Activated T-cell treated with anti-CD3 and anti-CD28 coated beads, Interleukin-2, amount 50 U/mL, for 4 hours (primary cell): Measurements from ENCODE around the gene ATP2B3. TPM values are rescaled to one million over a fixed set of nuclear protein-coding genes. Genes with fewer than 3 reads are reported as not detected.

Source experiments
- ATAC-seq, 2 donors: fragments of 200-7000 bp; cut with Tn5 transposase; one replicate each; pipeline ENCODE4 v1.10.0; 2021
- DNase-seq: peaks from one replicate; pipeline ENCODE4 v3.0.0-alpha.2; 2020
- H3K27me3 Mint-ChIP-seq: one replicate; pipeline ENCODE4 v1.8.0; 2021; ENCODE audit warnings: low read depth, mixed read lengths
- H3K36me3 Mint-ChIP-seq: one replicate; pipeline ENCODE4 v1.8.0; 2022; ENCODE audit warnings: mixed read lengths; ENCODE audit not compliant: insufficient read depth
- H3K4me1 Mint-ChIP-seq: one replicate; pipeline ENCODE4 v1.8.0; 2021; ENCODE audit warnings: low read depth, mixed read lengths
- H3K4me3 Mint-ChIP-seq: one replicate; pipeline ENCODE4 v1.8.0; 2021; ENCODE audit warnings: mild to moderate bottlenecking, moderate library complexity, mixed read lengths
- H3K9me3 Mint-ChIP-seq: one replicate; pipeline ENCODE4 v1.8.0; 2021; ENCODE audit warnings: mixed read lengths
- total RNA-seq, 3 donors: library from RNA; stranded (reverse); gene quantifications; one replicate each; pipeline ENCODE4 v1.2.1, GENCODE V29; 2021

ATP2B3 gene
- total RNA-seq, 3 donors from 2014 or later = 0.05 TPM; not detected in 2

GRCh38 chrX:153588782-153589446 is 71.5 kb downstream of the ATP2B3 start:
- Mint-ChIP-seq H3K4me1 (peaks cover 1% of the 10 kb centered on the region), H3K4me3 (no peak overlapping the region), H3K27me3 (no peaks in the 10 kb centered on the region), H3K36me3 (peaks cover 12% of the 10 kb centered on the region), H3K9me3 (no peaks in the 10 kb centered on the region)
- ATAC-seq = no peak
- no peak for DNase-seq

GRCh38 chrX:153590961-153591956 is 73.8 kb downstream of the ATP2B3 start:
- H3K27me3 Mint-ChIP-seq = no peaks in the 10 kb centered on the region
- no peak overlapping the region for H3K4me3 Mint-ChIP-seq
- no peak for DNase-seq
- peaks cover 19% of the 10 kb centered on the region for H3K36me3 Mint-ChIP-seq
- H3K9me3 Mint-ChIP-seq = no peaks in the 10 kb centered on the region
- H3K4me1 Mint-ChIP-seq = peaks cover 4% of the 10 kb centered on the region
- no peak for ATAC-seq

- H3K27me3 Mint-ChIP-seq = no peaks in the 10 kb centered on the region
- peaks cover 17% of the 10 kb centered on the region for H3K36me3 Mint-ChIP-seq
- ATAC-seq (no peak), DNase-seq (no peak)
- peaks cover 13% of the 10 kb centered on the region for H3K4me1 Mint-ChIP-seq
- H3K4me3 Mint-ChIP-seq = no peak overlapping the region
- no peaks in the 10 kb centered on the region for H3K9me3 Mint-ChIP-seq
These were observed 74.8 kb downstream of the ATP2B3 start for GRCh38 chrX:153592091-153592833.

- H3K27me3 Mint-ChIP-seq = no peaks in the 10 kb centered on the region
- peaks cover 14% of the 10 kb centered on the region for H3K36me3 Mint-ChIP-seq
- no peak overlapping the region for H3K4me3 Mint-ChIP-seq
- no peak for ATAC-seq
- H3K9me3 Mint-ChIP-seq = no peaks in the 10 kb centered on the region
- H3K4me1 Mint-ChIP-seq = peaks cover 22% of the 10 kb centered on the region
- DNase-seq = no peak
These were observed 75.7 kb downstream of the ATP2B3 start for GRCh38 chrX:153592966-153593688.

- H3K27me3 Mint-ChIP-seq = no peaks in the 10 kb centered on the region
- peaks cover 11% of the 10 kb centered on the region for H3K36me3 Mint-ChIP-seq
- ATAC-seq (no peak), DNase-seq (no peak)
- H3K9me3 Mint-ChIP-seq = no peaks in the 10 kb centered on the region
- peaks cover 22% of the 10 kb centered on the region for H3K4me1 Mint-ChIP-seq
- H3K4me3 Mint-ChIP-seq = no peak overlapping the region
These were observed 76.5 kb downstream of the ATP2B3 start for GRCh38 chrX:153593811-153594500.

GRCh38 chrX:153595387-153595786 is 77.9 kb downstream of the ATP2B3 start:
- no peak for ATAC-seq
- no peaks in the 10 kb centered on the region for H3K9me3 Mint-ChIP-seq
- peaks cover 28% of the 10 kb centered on the region for H3K4me1 Mint-ChIP-seq
- no peak overlapping the region for H3K4me3 Mint-ChIP-seq
- no peaks in the 10 kb centered on the region for H3K27me3 Mint-ChIP-seq
- DNase-seq = no peak
- H3K36me3 Mint-ChIP-seq = peaks cover 11% of the 10 kb centered on the region

- Mint-ChIP-seq H3K36me3 (peaks cover 11% of the 10 kb centered on the region), H3K4me1 (peaks cover 32% of the 10 kb centered on the region), H3K27me3 (no peaks in the 10 kb centered on the region), H3K9me3 (no peaks in the 10 kb centered on the region), H3K4me3 (no peak overlapping the region)
- DNase-seq (no peak), ATAC-seq (no peak)
These were observed 78.7 kb downstream of the ATP2B3 start for GRCh38 chrX:153595859-153596857.

- Mint-ChIP-seq H3K9me3 (no peaks in the 10 kb centered on the region), H3K36me3 (peaks cover 10% of the 10 kb centered on the region), H3K4me3 (peak overlapping the region; percentile 87), H3K4me1 (peaks cover 32% of the 10 kb centered on the region), H3K27me3 (no peaks in the 10 kb centered on the region)
- no peak for ATAC-seq
- DNase-seq = no peak
These were observed 79.7 kb downstream of the ATP2B3 start for GRCh38 chrX:153596981-153597750.

GRCh38 chrX:153598541-153599191 is 81.2 kb downstream of the ATP2B3 start, which contains the start of gene CCNQ:
Gene CCNQ, minus strand, starts transcription at chrX:153599139. Its CDS starts 66 bp downstream, at chrX:153599073.
- H3K9me3 Mint-ChIP-seq = no peaks in the 10 kb centered on the region
- ATAC-seq (peak; percentile 74 to 75), DNase-seq (no peak)
- H3K4me1 Mint-ChIP-seq = peaks cover 40% of the 10 kb centered on the region
- H3K27me3 Mint-ChIP-seq = no peaks in the 10 kb centered on the region
- peak within 1 kb of the TSS; percentile 87 for H3K4me3 Mint-ChIP-seq
- peaks cover 7% of the 10 kb centered on the region for H3K36me3 Mint-ChIP-seq

GRCh38 chrX:153599192-153600031 is 82.0 kb downstream of the ATP2B3 start:
- peak; percentile 83 for DNase-seq
- peak; percentile 87 to 89 for ATAC-seq
- peak overlapping the region; percentile 80 for H3K4me3 Mint-ChIP-seq
- no peaks in the 10 kb centered on the region for H3K9me3 Mint-ChIP-seq
- no peaks in the 10 kb centered on the region for H3K27me3 Mint-ChIP-seq
- peaks cover 46% of the 10 kb centered on the region for H3K4me1 Mint-ChIP-seq
- H3K36me3 Mint-ChIP-seq = peaks cover 5% of the 10 kb centered on the region

- Mint-ChIP-seq H3K4me3 (peak overlapping the region; percentile 80), H3K27me3 (no peaks in the 10 kb centered on the region), H3K36me3 (peaks cover 5% of the 10 kb centered on the region), H3K9me3 (no peaks in the 10 kb centered on the region), H3K4me1 (peaks cover 48% of the 10 kb centered on the region)
- DNase-seq (no peak), ATAC-seq (no peak)
These were observed 82.6 kb downstream of the ATP2B3 start for GRCh38 chrX:153600032-153600373.
